HepG2 (cell line): ENCODE results near the gene ANKZF1. TPM values are rescaled to one million over a fixed set of nuclear protein-coding genes. Genes with fewer than 3 reads are reported as not detected.

Experiments
- ARID2 ChIP-seq: sonication (generic); formaldehyde crosslinking; IDR thresholded peaks from 2 replicates; pipeline ENCODE4 v1.8.1; 2022; ENCODE audit warnings: mild to moderate bottlenecking, missing genetic modification reagents, borderline replicate concordance
- CTCF ChIP-seq: sonication (generic); formaldehyde crosslinking; IDR thresholded peaks from 2 replicates; pipeline ENCODE4 v1.5.0; 2020; ENCODE audit warnings: mild to moderate bottlenecking, missing genetic modification reagents, moderate library complexity
- GABPA ChIP-seq, 2 experiments: IDR thresholded peaks; 2 replicates each; pipeline ENCODE4 v1.6.1; 2011 to 2016; ENCODE audit warnings: low read depth in 2 of 2, low read length in 1 of 2, missing biosample characterization in 1 of 2, missing genetic modification characterization in 1 of 2
- HCFC1 ChIP-seq: fragments of 150-350 bp; IDR thresholded peaks from 2 replicates; pipeline ENCODE4 v1.6.1; 2014; ENCODE audit warnings: low read depth, low read length
- HDAC2 ChIP-seq: sonication (generic); formaldehyde crosslinking; IDR thresholded peaks from 2 replicates; pipeline ENCODE4 v1.4.0; 2020; ENCODE audit warnings: missing genetic modification reagents
- IRF9 ChIP-seq: sonication (generic); formaldehyde crosslinking; IDR thresholded peaks from 2 replicates; pipeline ENCODE4 v1.8.0; 2022; ENCODE audit warnings: missing genetic modification reagents, mild to moderate bottlenecking, borderline replicate concordance
- KDM4B ChIP-seq: sonication (generic); formaldehyde crosslinking; IDR thresholded peaks from 2 replicates; pipeline ENCODE4 v1.4.0; 2020; ENCODE audit warnings: missing genetic modification reagents
- KDM5A ChIP-seq: fragments of 200-600 bp; sonication (generic); IDR thresholded peaks from 2 replicates; pipeline ENCODE4 v1.7.0; 2018; ENCODE audit warnings: antibody characterized with exemption, mild to moderate bottlenecking, low read length, borderline replicate concordance
- NR2F1 ChIP-seq, 2 experiments: fragments of 450-650 bp in 1 of 2; formaldehyde crosslinking in 1 of 2; IDR thresholded peaks; 2 replicates each; pipeline versions ENCODE4 v1.5.0 to v1.6.1; 2016 to 2020; ENCODE audit warnings: mild to moderate bottlenecking in 1 of 2, missing compliant biosample characterization in 1 of 2, missing genetic modification reagents in 1 of 2, moderate library complexity in 1 of 2
- PAWR ChIP-seq: sonication (generic); formaldehyde crosslinking; IDR thresholded peaks from 2 replicates; pipeline ENCODE4 v1.4.0; 2020; ENCODE audit warnings: missing genetic modification reagents, mild to moderate bottlenecking, borderline replicate concordance
- SATB2 ChIP-seq: sonication (generic); formaldehyde crosslinking; IDR thresholded peaks from 2 replicates; pipeline ENCODE4 v1.5.0; 2020; ENCODE audit warnings: missing genetic modification reagents
- SMAD9 ChIP-seq: sonication (generic); formaldehyde crosslinking; IDR thresholded peaks from 2 replicates; pipeline ENCODE4 v1.5.1; 2020; ENCODE audit warnings: mild to moderate bottlenecking, missing genetic modification reagents
- SUZ12 ChIP-seq: fragments of 150-350 bp; IDR thresholded peaks from 2 replicates; pipeline ENCODE4 v1.6.1; 2014; ENCODE audit warnings: low read depth, low read length
- THRA ChIP-seq: sonication (generic); formaldehyde crosslinking; IDR thresholded peaks from 2 replicates; pipeline ENCODE4 v1.4.0; 2020; ENCODE audit warnings: missing genetic modification reagents, borderline replicate concordance
- ZBTB21 ChIP-seq: sonication (generic); formaldehyde crosslinking; IDR thresholded peaks from 2 replicates; pipeline ENCODE4 v1.4.0; 2020; ENCODE audit warnings: missing genetic modification reagents
- ZNF264 ChIP-seq: sonication (generic); formaldehyde crosslinking; IDR thresholded peaks from 2 replicates; pipeline ENCODE4 v1.4.0; 2020; ENCODE audit warnings: missing genetic modification reagents
- ZNF549 ChIP-seq: sonication (generic); formaldehyde crosslinking; IDR thresholded peaks from 2 replicates; pipeline ENCODE4 v1.5.0; 2020; ENCODE audit warnings: missing genetic modification reagents
- polyA plus RNA-seq, 8 experiments: library from polyadenylated mRNA; depleted of rRNA in 3 of 8; stranded (reverse) in 7 of 8; unstranded in 1 of 8; fragments of >200 nt; fragmentation: Illumina TruSeq in 4 of 8; extraction: Trizol in 4 of 8; gene quantifications; 2 replicates each; pipeline versions ENCODE4 v1.2.1 to v1.2.3, GENCODE V29; 2011 to 2016; ENCODE audit warnings: low read depth in 4 of 8, missing spikeins in 1 of 8, mixed read lengths in 1 of 8; ENCODE audit not compliant: insufficient read depth in 1 of 8
- total RNA-seq, 5 experiments: library from RNA; depleted of rRNA; stranded (reverse); fragments of >200 nt; fragmentation: Illumina TruSeq; extraction: Trizol; gene quantifications; 2 replicates each; pipeline ENCODE4 v1.2.3, GENCODE V29; 2016; ENCODE audit warnings: low read depth in 1 of 5
- TF ChIP-seq, protein P1 (sequence below): sonication (generic); formaldehyde crosslinking; IDR thresholded peaks from 2 replicates; pipeline ENCODE4 v1.5.0; 2020; ENCODE audit warnings: mild to moderate bottlenecking, missing genetic modification reagents
- TF ChIP-seq, protein P2 (sequence below): sonication (generic); formaldehyde crosslinking; IDR thresholded peaks from 2 replicates; pipeline ENCODE4 v1.5.0; 2020; ENCODE audit warnings: missing genetic modification reagents
- TF ChIP-seq, protein P3 (sequence below): sonication (generic); formaldehyde crosslinking; IDR thresholded peaks from 2 replicates; pipeline ENCODE4 v1.5.0; 2020; ENCODE audit warnings: mild to moderate bottlenecking, missing genetic modification reagents

Gene ANKZF1
- total and polyA plus RNA-seq, 2 of the 13 experiments (the other 11 are each of a cell fraction or from before 2014, with no cell fraction given): 25.3 to 128 TPM

DNA sequence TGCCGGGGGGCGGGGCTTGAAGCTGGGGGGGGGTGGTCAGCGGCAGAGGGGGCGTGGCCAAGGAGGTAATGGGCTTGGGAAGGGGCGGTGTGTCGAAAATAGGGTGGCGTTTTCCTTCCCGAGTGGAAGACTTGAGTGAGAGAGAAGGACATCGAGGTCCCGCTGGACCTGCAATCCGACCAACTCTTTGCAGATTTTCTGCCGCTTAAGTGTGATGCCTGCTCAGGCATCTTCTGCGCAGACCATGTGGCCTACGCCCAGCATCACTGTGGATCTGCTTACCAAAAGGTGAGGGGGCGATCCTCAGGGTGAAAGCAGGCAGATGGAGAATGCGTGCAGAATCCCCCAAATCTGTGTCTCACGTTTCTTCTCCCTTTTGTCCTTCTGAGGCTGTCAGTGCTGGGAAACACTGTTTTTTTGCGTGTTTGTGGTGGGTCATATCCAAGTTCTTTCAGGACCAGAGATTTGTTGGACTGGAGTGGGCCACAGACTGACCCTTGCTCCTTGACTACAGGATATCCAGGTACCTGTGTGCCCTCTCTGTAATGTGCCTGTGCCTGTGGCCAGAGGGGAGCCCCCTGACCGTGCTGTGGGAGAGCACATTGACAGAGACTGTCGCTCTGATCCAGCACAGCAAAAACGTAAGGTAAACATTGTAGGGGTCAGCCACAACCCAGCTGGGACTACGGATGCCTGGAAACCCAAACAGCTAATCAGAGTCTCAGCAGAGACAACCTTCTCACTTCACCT, 22.3 kb upstream of the ANKZF1 start (continued):
- TF ChIP-seq, protein P1, sequence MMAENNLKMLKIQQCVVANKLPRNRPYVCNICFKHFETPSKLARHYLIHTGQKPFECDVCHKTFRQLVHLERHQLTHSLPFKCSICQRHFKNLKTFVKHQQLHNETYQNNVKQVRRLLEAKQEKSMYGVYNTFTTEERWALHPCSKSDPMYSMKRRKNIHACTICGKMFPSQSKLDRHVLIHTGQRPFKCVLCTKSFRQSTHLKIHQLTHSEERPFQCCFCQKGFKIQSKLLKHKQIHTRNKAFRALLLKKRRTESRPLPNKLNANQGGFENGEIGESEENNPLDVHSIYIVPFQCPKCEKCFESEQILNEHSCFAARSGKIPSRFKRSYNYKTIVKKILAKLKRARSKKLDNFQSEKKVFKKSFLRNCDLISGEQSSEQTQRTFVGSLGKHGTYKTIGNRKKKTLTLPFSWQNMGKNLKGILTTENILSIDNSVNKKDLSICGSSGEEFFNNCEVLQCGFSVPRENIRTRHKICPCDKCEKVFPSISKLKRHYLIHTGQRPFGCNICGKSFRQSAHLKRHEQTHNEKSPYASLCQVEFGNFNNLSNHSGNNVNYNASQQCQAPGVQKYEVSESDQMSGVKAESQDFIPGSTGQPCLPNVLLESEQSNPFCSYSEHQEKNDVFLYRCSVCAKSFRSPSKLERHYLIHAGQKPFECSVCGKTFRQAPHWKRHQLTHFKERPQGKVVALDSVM (CRISPR knock-in tag): no peak
- no peak for TF ChIP-seq HDAC2 (CRISPR knock-in tag)
- TF ChIP-seq ARID2 (CRISPR knock-in tag): no peak
- no peak for TF ChIP-seq IRF9 (CRISPR knock-in tag)
- TF ChIP-seq, protein P2, sequence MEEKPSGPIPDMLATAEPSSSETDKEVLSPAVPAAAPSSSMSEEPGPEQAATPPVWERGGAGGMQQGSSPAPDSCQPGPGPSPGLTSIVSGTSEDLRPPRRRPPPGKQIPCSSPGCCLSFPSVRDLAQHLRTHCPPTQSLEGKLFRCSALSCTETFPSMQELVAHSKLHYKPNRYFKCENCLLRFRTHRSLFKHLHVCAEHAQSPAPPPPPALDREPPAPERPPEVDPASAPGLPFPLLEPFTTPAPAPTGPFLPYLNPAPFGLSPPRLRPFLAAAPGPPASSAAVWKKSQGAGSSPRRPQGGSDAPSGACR (CRISPR knock-in tag): no peak; the same call in 1 of the 2 replicates
- TF ChIP-seq NR2F1 (CRISPR knock-in tag; IDR thresholded peaks at IDR 0.05): 0 out of 4 replicates have a peak, but pooled peaks of 1 of the 2 experiments have one; percentile 34
- TF ChIP-seq GABPA (IDR thresholded peaks at IDR 0.05; ENCODE audit: low read depth, low read length): no peak
- no peak; the same call in 1 of the 2 replicates for TF ChIP-seq GABPA (CRISPR knock-in tag; IDR thresholded peaks at IDR 0.05; ENCODE audit: low read depth)
- no peak for TF ChIP-seq SMAD9
- TF ChIP-seq KDM4B (CRISPR knock-in tag): no peak
- TF ChIP-seq SATB2 (CRISPR knock-in tag): no peak
- TF ChIP-seq, protein P3, sequence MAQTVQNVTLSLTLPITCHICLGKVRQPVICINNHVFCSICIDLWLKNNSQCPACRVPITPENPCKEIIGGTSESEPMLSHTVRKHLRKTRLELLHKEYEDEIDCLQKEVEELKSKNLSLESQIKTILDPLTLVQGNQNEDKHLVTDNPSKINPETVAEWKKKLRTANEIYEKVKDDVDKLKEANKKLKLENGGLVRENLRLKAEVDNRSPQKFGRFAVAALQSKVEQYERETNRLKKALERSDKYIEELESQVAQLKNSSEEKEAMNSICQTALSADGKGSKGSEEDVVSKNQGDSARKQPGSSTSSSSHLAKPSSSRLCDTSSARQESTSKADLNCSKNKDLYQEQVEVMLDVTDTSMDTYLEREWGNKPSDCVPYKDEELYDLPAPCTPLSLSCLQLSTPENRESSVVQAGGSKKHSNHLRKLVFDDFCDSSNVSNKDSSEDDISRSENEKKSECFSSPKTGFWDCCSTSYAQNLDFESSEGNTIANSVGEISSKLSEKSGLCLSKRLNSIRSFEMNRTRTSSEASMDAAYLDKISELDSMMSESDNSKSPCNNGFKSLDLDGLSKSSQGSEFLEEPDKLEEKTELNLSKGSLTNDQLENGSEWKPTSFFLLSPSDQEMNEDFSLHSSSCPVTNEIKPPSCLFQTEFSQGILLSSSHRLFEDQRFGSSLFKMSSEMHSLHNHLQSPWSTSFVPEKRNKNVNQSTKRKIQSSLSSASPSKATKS: no peak
- TF ChIP-seq ZNF549 (CRISPR knock-in tag): no peak
- no peak for TF ChIP-seq ZBTB21
- TF ChIP-seq KDM5A: no peak
- TF ChIP-seq ZNF264 (CRISPR knock-in tag): no peak
- TF ChIP-seq PAWR: no peak
- TF ChIP-seq CTCF: no peak; the same call in 1 of the 2 replicates
- no peak for TF ChIP-seq HCFC1
- TF ChIP-seq THRA (CRISPR knock-in tag): no peak
- TF ChIP-seq SUZ12: no peak
